Measurements from ENCODE around the gene FAM153A.
"Not testable (repeated sequence)": the region's sequence is repeated elsewhere in the genome, so short reads cannot be mapped to it uniquely, and the experiment has no call there.

DNA sequence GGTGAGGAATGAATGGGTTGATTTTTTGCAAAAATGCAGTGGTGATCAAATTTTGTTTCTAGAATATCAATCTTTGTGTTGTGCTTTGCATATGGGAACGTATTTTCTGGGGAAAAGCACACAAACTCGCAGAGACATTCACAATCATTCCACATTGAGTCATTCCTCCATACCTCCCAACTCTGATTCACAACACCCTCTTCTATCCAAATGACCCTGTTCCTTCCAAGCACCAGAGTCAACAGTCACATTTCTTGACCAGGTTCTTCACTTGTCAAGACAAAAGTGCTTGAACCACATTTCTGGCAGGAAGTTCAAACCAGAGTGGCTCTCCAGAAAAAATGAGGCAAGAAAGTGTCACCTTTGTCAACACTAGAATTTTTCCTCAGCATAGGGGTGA is 35.3 kb downstream of the FAM153A start:
- TF ChIP-seq, protein P1, sequence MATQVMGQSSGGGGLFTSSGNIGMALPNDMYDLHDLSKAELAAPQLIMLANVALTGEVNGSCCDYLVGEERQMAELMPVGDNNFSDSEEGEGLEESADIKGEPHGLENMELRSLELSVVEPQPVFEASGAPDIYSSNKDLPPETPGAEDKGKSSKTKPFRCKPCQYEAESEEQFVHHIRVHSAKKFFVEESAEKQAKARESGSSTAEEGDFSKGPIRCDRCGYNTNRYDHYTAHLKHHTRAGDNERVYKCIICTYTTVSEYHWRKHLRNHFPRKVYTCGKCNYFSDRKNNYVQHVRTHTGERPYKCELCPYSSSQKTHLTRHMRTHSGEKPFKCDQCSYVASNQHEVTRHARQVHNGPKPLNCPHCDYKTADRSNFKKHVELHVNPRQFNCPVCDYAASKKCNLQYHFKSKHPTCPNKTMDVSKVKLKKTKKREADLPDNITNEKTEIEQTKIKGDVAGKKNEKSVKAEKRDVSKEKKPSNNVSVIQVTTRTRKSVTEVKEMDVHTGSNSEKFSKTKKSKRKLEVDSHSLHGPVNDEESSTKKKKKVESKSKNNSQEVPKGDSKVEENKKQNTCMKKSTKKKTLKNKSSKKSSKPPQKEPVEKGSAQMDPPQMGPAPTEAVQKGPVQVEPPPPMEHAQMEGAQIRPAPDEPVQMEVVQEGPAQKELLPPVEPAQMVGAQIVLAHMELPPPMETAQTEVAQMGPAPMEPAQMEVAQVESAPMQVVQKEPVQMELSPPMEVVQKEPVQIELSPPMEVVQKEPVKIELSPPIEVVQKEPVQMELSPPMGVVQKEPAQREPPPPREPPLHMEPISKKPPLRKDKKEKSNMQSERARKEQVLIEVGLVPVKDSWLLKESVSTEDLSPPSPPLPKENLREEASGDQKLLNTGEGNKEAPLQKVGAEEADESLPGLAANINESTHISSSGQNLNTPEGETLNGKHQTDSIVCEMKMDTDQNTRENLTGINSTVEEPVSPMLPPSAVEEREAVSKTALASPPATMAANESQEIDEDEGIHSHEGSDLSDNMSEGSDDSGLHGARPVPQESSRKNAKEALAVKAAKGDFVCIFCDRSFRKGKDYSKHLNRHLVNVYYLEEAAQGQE (IDR thresholded peaks at IDR 0.05; ENCODE audit: low read depth, low read length) = not testable (repeated sequence)
- TF ChIP-seq, protein P2, sequence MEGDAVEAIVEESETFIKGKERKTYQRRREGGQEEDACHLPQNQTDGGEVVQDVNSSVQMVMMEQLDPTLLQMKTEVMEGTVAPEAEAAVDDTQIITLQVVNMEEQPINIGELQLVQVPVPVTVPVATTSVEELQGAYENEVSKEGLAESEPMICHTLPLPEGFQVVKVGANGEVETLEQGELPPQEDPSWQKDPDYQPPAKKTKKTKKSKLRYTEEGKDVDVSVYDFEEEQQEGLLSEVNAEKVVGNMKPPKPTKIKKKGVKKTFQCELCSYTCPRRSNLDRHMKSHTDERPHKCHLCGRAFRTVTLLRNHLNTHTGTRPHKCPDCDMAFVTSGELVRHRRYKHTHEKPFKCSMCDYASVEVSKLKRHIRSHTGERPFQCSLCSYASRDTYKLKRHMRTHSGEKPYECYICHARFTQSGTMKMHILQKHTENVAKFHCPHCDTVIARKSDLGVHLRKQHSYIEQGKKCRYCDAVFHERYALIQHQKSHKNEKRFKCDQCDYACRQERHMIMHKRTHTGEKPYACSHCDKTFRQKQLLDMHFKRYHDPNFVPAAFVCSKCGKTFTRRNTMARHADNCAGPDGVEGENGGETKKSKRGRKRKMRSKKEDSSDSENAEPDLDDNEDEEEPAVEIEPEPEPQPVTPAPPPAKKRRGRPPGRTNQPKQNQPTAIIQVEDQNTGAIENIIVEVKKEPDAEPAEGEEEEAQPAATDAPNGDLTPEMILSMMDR (IDR thresholded peaks at IDR 0.05 in 2 of 3, conservative IDR thresholded peaks at IDR 0.05 in 1 of 3; ENCODE audit: control insufficient read depth in 2 of 3, extremely low read depth in 1 of 3, insufficient read depth in 1 of 3, low read depth in 3 of 3, low read length in 3 of 3) = not testable (repeated sequence)
- TF ChIP-seq, protein P3, sequence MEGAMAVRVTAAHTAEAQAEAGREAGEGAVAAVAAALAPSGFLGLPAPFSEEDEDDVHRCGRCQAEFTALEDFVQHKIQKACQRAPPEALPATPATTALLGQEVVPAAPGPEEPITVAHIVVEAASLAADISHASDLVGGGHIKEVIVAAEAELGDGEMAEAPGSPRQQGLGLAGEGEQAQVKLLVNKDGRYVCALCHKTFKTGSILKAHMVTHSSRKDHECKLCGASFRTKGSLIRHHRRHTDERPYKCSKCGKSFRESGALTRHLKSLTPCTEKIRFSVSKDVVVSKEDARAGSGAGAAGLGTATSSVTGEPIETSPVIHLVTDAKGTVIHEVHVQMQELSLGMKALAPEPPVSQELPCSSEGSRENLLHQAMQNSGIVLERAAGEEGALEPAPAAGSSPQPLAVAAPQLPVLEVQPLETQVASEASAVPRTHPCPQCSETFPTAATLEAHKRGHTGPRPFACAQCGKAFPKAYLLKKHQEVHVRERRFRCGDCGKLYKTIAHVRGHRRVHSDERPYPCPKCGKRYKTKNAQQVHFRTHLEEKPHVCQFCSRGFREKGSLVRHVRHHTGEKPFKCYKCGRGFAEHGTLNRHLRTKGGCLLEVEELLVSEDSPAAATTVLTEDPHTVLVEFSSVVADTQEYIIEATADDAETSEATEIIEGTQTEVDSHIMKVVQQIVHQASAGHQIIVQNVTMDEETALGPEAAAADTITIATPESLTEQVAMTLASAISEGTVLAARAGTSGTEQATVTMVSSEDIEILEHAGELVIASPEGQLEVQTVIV (IDR thresholded peaks at IDR 0.05; ENCODE audit: borderline replicate concordance, partially characterized antibody) = not testable (repeated sequence)
- TF ChIP-seq SIN3A (IDR thresholded peaks at IDR 0.05; ENCODE audit: low read depth, low read length); SIX5 (IDR thresholded peaks at IDR 0.05; ENCODE audit: low read depth, low read length, severe bottlenecking); RFX5 (IDR thresholded peaks at IDR 0.05; ENCODE audit: low read depth, low read length); RELA (IDR thresholded peaks at IDR 0.05; ENCODE audit: borderline replicate concordance, partially characterized antibody); POLR2AphosphoS5 (IDR thresholded peaks at IDR 0.05; ENCODE audit: low read length): not testable (repeated sequence)
- TF ChIP-seq, protein P4, sequence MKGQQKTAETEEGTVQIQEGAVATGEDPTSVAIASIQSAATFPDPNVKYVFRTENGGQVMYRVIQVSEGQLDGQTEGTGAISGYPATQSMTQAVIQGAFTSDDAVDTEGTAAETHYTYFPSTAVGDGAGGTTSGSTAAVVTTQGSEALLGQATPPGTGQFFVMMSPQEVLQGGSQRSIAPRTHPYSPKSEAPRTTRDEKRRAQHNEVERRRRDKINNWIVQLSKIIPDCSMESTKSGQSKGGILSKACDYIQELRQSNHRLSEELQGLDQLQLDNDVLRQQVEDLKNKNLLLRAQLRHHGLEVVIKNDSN (IDR thresholded peaks at IDR 0.05; ENCODE audit: borderline replicate concordance, extremely low read length, insufficient read depth, low read depth, low read length) = not testable (repeated sequence)
